NT2/D1 (cell line): Measurements from ENCODE around the gene SLC25A43.

Source experiments
- DNase-seq: peaks from one replicate; pipeline ENCODE4 v3.0.0-alpha.2; 2011; ENCODE audit warnings: low read depth, low spot score
- H3K27me3 ChIP-seq: 2 replicates; pipeline ENCODE4 v1.6.0; 2011; ENCODE audit warnings: mild to moderate bottlenecking; ENCODE audit not compliant: insufficient read length, insufficient read depth
- H3K36me3 ChIP-seq: 2 replicates; pipeline ENCODE4 v1.6.1; 2011; ENCODE audit warnings: mild to moderate bottlenecking, low read length, mixed read lengths; ENCODE audit not compliant: insufficient read depth, insufficient read length
- H3K4me1 ChIP-seq: 2 replicates; pipeline ENCODE4 v1.5.1; 2011; ENCODE audit not compliant: insufficient read depth, insufficient read length
- H3K4me3 ChIP-seq: 2 replicates; pipeline ENCODE4 v1.5.1; 2011; ENCODE audit warnings: low read depth; ENCODE audit not compliant: insufficient read length
- H3K9ac ChIP-seq: 2 replicates; pipeline ENCODE4 v1.6.0; 2011; ENCODE audit warnings: low read depth; ENCODE audit not compliant: insufficient read length
- H3K9me3 ChIP-seq: 2 replicates; pipeline ENCODE4 v1.5.1; 2011; ENCODE audit warnings: mild to moderate bottlenecking, low read length; ENCODE audit not compliant: insufficient read depth
- SUZ12 ChIP-seq: IDR thresholded peaks from 2 replicates; pipeline ENCODE4 v1.6.1; 2011; ENCODE audit not compliant: insufficient read length, insufficient read depth; ENCODE audit errors: extremely low read depth
- YY1 ChIP-seq: IDR thresholded peaks from 2 replicates; pipeline ENCODE4 v1.6.1; 2011; ENCODE audit not compliant: insufficient read length, insufficient read depth
- ZNF274 ChIP-seq: IDR thresholded peaks from 2 replicates; pipeline ENCODE4 v1.6.1; 2011; ENCODE audit warnings: mild to moderate bottlenecking, low read depth, low read length

The SLC25A43 gene

GRCh38 chrX:119468551-119469312, 69.6 kb downstream of the SLC25A43 start:
- no peaks in the 10 kb centered on the region for H3K9me3 ChIP-seq
- TF ChIP-seq ZNF274 (no peak), YY1 (no peak), SUZ12 (no peak)
- peaks cover 4% of the 10 kb centered on the region for H3K4me1 ChIP-seq
- peaks cover 25% of the 10 kb centered on the region for H3K36me3 ChIP-seq
- DNase-seq = peak; percentile 64
- peak overlapping the region; percentile 97 for H3K9ac ChIP-seq
- peak overlapping the region; percentile 89 for H3K4me3 ChIP-seq
- H3K27me3 ChIP-seq = no peaks in the 10 kb centered on the region

- Histone ChIP-seq H3K36me3 (peaks cover 25% of the 10 kb centered on the region), H3K4me3 (peak overlapping the region; percentile 89), H3K4me1 (peaks cover 4% of the 10 kb centered on the region), H3K27me3 (no peaks in the 10 kb centered on the region), H3K9ac (peak overlapping the region; percentile 97), H3K9me3 (no peaks in the 10 kb centered on the region)
- DNase-seq = no peak
- TF ChIP-seq SUZ12 (no peak), ZNF274 (no peak), YY1 (no peak)
Measured at GRCh38 chrX:119469313-119469635, 70.1 kb downstream of the SLC25A43 start.

GRCh38 chrX:119474615-119475388, 75.7 kb downstream of the SLC25A43 start:
- DNase-seq = no peak
- H3K27me3 ChIP-seq = no peaks in the 10 kb centered on the region
- H3K36me3 ChIP-seq = peaks cover 17% of the 10 kb centered on the region
- H3K9ac ChIP-seq = no peak overlapping the region
- H3K4me1 ChIP-seq = no peaks in the 10 kb centered on the region
- no peak overlapping the region for H3K4me3 ChIP-seq
- TF ChIP-seq ZNF274 (no peak), YY1 (no peak), SUZ12 (no peak)
- no peaks in the 10 kb centered on the region for H3K9me3 ChIP-seq

GRCh38 chrX:119475389-119476101, 76.4 kb downstream of the SLC25A43 start:
- DNase-seq = no peak
- H3K4me3 ChIP-seq = no peak overlapping the region

GRCh38 chrX:119477812-119478232, 78.7 kb downstream of the SLC25A43 start:
- no peaks in the 10 kb centered on the region for H3K27me3 ChIP-seq
- H3K4me1 ChIP-seq = peaks cover 3% of the 10 kb centered on the region
- no peaks in the 10 kb centered on the region for H3K36me3 ChIP-seq
- H3K9ac ChIP-seq = no peak overlapping the region
- TF ChIP-seq ZNF274 = no peak
- no peak for TF ChIP-seq YY1
- no peak for TF ChIP-seq SUZ12
- no peak for DNase-seq
- H3K9me3 ChIP-seq = no peaks in the 10 kb centered on the region
- no peak overlapping the region for H3K4me3 ChIP-seq

More at GRCh38 chrX:119475389-119476101, 76.4 kb downstream of the SLC25A43 start:
- Histone ChIP-seq H3K27me3 (no peaks in the 10 kb centered on the region), H3K9me3 (no peaks in the 10 kb centered on the region), H3K36me3 (peaks cover 10% of the 10 kb centered on the region), H3K9ac (no peak overlapping the region), H3K4me1 (no peaks in the 10 kb centered on the region)
- no peak for TF ChIP-seq SUZ12
- TF ChIP-seq YY1 = no peak
- TF ChIP-seq ZNF274 = no peak

GRCh38 chrX:119478504-119478903, 79.4 kb downstream of the SLC25A43 start:
- peaks cover 3% of the 10 kb centered on the region for H3K4me1 ChIP-seq

GRCh38 chrX:119479845-119480244, 80.7 kb downstream of the SLC25A43 start:
- TF ChIP-seq YY1 = no peak
- DNase-seq = no peak
- Histone ChIP-seq H3K27me3 (peaks cover 3% of the 10 kb centered on the region), H3K9ac (no peak overlapping the region), H3K36me3 (no peaks in the 10 kb centered on the region), H3K9me3 (no peaks in the 10 kb centered on the region), H3K4me1 (peaks cover 3% of the 10 kb centered on the region), H3K4me3 (no peak overlapping the region)

More at GRCh38 chrX:119478504-119478903, 79.4 kb downstream of the SLC25A43 start:
- no peaks in the 10 kb centered on the region for H3K9me3 ChIP-seq
- H3K9ac ChIP-seq = no peak overlapping the region
- H3K27me3 ChIP-seq = peaks cover 3% of the 10 kb centered on the region
- no peak for DNase-seq
- no peak overlapping the region for H3K4me3 ChIP-seq
- H3K36me3 ChIP-seq = no peaks in the 10 kb centered on the region
- TF ChIP-seq SUZ12 (no peak), YY1 (no peak), ZNF274 (no peak)
